ENCODE data around the gene AURKAIP1.

GRCh38 chr1:1390675-1391074 is 15.7 kb upstream of the AURKAIP1 start:
- no peak for TF ChIP-seq POLR2AphosphoS5 (IDR thresholded peaks at IDR 0.05; ENCODE audit: low read depth, low read length)
- TF ChIP-seq RAD21 (IDR thresholded peaks at IDR 0.05; ENCODE audit: low read length), result no peak
- TF ChIP-seq MXI1 (IDR thresholded peaks at IDR 0.05; ENCODE audit: low read depth, low read length), result no peak
- TF ChIP-seq IRF3 (IDR thresholded peaks at IDR 0.05; ENCODE audit: low read depth, low read length), result no peak
- no peak for TF ChIP-seq NFIC (IDR thresholded peaks at IDR 0.05; ENCODE audit: borderline replicate concordance)
- TF ChIP-seq CTCF (IDR thresholded peaks at IDR 0.05), result no peak
- no peak for TF ChIP-seq ZBTB33 (IDR thresholded peaks at IDR 0.05; ENCODE audit: borderline replicate concordance, low read depth)
- TF ChIP-seq GABPA (IDR thresholded peaks at IDR 0.05; ENCODE audit: low read depth), result no peak
- TF ChIP-seq REST (IDR thresholded peaks at IDR 0.05; ENCODE audit: low read depth, low read length), result no peak
- TF ChIP-seq SIN3A (IDR thresholded peaks at IDR 0.05; ENCODE audit: borderline replicate concordance, low read depth, low read length), result no peak
- TF ChIP-seq NRF1 (IDR thresholded peaks at IDR 0.05; ENCODE audit: low read depth, low read length), result no peak
- TF ChIP-seq USF1 (IDR thresholded peaks at IDR 0.05; ENCODE audit: borderline replicate concordance, low read depth), result no peak
